Stimulated activated CD4-positive, alpha-beta T cell treated with anti-CD3 and anti-CD28 coated beads, Interleukin-1b, Interleukin-23, amount 100 ng/mL, for 4 hours (primary cell): ENCODE results near the gene ZBBX.
"Not testable (repeated sequence)": the region's sequence is repeated elsewhere in the genome, so short reads cannot be mapped to it uniquely, and the experiment has no call there.

Source experiments
- DNase-seq, 2 donors: peaks; one replicate each; pipeline ENCODE4 v3.0.0-alpha.2; 2020; ENCODE audit warnings: low read depth in 2 of 2

ZBBX gene, protein sequence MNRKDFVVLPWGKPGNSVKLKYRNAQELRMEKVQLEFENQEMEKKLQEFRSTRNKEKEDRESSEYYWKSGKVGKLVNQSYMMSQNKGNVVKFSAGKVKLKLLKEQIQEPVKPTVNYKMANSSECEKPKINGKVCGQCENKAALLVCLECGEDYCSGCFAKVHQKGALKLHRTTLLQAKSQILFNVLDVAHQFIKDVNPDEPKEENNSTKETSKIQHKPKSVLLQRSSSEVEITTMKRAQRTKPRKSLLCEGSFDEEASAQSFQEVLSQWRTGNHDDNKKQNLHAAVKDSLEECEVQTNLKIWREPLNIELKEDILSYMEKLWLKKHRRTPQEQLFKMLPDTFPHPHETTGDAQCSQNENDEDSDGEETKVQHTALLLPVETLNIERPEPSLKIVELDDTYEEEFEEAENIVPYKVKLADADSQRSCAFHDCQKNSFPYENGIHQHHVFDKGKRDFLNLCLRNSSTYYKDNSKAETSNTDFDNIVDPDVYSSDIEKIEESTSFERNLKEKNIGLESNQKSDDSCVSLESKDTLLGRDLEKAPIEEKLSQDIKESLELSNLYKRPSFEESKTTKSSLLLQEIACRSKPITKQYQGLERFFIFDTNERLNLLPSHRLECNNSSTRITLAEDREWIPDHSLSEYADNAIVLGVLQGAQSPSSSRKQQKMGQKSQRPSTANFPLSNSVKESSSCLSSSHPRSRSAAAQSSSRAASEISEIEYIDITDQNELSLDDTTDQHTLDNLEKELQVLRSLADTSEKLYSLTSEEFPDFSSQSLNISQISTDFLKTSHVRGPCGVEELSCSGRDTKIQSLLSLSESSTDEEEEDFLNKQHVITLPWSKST

DNA sequence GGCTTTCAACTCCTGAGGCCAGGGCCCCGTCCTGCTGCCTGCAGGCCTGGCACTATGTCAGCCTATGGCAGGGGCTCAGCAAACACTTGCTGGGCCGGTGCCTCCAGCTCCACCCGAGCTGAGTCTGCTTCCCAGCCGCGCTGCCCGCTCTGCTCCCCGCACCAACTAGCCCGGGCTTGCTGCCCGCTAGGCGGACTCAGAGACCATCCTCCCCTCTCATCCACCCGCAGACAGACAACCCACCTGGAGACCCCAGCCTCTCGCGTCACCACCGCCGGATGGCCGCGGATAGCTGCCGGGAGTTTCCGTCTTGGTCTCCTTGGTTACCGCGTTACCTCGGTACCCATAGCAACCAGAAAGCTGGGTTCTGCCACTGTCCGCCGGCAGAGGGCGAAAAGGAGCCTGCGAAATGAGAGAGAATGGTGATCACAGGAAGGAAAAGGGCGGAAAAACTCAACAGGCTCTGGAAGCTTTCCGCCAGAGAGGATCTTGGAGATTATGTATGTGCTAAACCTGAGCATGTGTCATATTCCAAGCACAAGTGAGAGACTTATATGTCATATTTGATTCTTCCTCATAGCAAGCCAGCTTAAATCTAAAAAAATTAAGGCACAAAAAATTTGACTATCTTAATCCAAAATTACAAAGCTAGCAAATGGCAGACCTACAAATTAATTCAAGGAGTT lies at the start of gene ZBBX:
Gene ZBBX (minus strand): TSS at position 294 of the 686 bp plus-strand sequence. CDS start 7,396 bp downstream, outside the sequence.
- DNase-seq, result peak; percentile 73

- DNase-seq, result not testable (repeated sequence)
Observed at GRCh38 chr3:167426962-167427361, 46.9 kb upstream of the ZBBX start.

DNA sequence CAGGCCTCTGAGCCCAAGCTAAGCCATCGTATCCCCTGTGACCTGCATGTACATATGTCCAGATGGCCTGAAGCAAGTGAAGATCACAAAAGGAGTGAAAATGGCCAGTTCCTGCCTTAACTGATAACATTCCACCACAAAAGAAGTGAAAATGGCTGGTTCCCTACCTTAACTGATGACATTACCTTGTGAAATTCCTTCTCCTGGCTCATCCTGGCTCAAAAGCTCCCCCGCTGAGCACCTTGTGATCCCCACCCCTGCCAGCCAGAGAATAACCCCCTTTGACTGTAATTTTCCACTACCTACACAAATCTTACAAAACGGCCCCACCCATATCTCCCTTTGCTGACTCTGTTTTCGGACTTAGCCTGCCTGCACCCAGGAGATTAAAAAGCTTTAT lies 42.3 kb upstream of the ZBBX start:
- DNase-seq, result not testable (repeated sequence)

GRCh38 chr3:167409611-167410010 lies 29.5 kb upstream of the ZBBX start:
- no peak for DNase-seq

DNA sequence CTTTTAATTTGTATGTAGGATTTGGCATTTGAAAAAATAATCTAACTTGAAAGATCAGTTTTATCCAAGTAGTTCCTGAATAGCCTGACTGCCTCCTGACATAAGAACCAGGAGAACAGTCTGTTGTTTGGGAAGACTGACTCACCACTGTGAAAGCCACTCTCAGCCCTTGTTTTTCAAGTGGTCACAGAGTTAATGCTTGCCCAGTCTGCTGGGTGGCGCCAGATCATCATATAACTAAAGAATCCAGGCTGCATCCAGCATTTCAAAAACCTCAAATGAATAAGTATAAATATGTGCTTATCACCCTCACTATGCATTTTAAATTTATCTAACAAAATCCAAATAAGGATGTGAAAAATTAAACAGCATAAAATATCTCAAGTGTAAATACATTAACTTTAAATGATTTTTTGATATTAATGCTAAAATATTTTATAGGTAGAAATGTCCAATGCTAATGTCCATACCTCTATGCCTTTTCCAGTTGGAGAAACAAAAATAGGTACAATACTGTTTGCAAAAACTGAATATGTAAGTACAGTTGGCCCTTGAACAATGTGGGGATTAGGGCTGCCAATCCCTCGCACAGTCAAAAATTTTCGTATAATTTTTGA lies 26.9 kb upstream of the ZBBX start:
- no peak for DNase-seq

GRCh38 chr3:167397826-167398225 lies 17.7 kb upstream of the ZBBX start:
- DNase-seq, result no peak

- no peak for DNase-seq
Observed at GRCh38 chr3:167396075-167396474, 16.0 kb upstream of the ZBBX start.

GRCh38 chr3:167394003-167394402 lies 13.9 kb upstream of the ZBBX start:
- no peak for DNase-seq

- DNase-seq, result no peak
Observed at GRCh38 chr3:167382155-167382554, 2.1 kb upstream of the ZBBX start.

DNA sequence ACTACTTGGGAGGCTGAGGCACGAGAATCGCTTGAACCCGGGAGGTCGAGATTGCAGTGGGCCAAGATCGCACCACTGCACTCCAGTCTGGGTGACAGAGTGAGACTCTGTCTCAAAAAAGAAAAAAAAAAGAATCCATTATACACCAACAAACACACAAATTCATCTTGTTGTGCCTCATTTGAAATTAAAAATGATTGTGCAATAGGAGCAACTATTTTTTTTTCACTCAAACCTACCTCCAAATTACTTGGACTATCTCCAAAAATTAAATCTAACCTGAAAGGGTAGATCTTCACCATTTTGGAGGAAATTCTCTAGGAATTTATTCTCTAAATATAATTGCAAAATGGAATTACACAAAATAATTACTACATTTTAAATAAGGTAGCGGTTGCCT lies 4.6 kb downstream of the ZBBX start:
- DNase-seq, result no peak

DNA sequence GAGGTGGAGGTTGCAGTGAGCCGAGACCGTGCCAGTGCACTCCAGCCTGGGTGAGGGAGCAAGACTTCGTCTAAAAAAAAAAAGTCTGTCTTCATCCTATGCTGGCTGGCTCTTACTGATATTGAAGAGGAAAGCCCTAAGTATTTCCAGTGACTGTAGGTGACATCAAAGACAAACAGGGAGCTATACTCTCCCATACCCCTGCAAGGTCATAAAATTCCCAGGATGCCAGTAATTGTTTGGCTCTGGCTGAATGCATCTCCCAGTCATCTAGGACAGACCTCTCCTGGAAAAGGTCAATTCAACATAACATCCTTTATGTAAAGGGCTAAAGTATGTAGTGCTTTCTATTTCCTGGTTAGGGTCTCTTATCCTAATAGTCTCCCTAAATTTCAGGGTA lies 8.0 kb downstream of the ZBBX start:
- DNase-seq, result no peak

DNA sequence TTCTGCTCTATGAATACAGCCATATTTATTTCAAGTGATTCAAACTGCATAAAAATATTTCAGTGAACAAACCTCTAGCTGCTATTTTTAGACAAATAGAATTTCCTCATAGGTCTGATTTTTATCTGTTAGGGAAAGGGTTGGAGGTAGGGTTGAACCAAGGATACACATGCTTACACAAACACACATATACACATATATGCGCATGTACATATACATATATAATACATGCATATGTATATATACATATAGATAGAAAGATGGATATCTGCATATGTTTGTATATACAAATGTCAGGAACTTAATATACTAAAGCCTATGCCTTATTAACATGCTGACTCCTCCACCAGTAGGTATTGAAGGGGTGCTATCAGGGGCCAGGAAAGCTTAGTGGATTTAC lies 18.1 kb downstream of the ZBBX start:
- DNase-seq, result no peak

DNA sequence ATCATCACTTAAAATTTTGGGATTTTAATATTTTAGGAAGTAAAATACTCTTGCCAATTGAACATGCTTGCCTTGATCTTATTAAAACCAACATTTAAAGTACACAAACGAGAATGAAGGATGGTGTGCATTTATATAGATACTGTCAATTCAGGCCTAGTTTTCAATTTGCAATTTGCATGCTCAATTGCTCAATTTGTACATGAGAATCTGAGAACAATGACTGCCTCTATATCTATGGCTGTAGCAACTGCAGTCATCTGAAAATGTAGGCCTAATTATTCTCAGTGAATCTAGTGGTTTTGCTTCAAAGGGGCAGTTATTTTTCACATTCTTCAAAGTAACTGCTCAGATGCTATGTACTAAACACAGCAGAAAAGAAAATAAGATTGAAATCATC lies 18.8 kb downstream of the ZBBX start:
- DNase-seq, result no peak

DNA sequence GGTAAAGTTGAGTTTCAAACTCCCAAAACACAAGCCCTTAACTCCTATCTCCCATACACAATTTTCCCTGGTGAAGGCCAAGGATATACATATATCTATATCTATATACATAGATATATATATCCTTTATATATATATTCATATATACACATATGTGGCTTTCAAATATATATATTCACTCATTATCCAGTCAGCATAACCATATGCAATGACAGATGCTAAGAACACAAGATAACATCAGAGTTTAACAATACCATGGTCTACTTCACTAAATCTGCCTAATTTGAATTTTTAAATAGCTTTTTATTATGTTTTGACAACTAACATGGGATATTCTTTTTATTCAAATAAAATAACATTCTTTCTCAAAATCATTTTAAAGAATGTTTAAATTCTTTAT lies 24.7 kb downstream of the ZBBX start:
- no peak for DNase-seq

GRCh38 chr3:167354751-167355150 lies 25.3 kb downstream of the ZBBX start:
- DNase-seq, result no peak

DNA sequence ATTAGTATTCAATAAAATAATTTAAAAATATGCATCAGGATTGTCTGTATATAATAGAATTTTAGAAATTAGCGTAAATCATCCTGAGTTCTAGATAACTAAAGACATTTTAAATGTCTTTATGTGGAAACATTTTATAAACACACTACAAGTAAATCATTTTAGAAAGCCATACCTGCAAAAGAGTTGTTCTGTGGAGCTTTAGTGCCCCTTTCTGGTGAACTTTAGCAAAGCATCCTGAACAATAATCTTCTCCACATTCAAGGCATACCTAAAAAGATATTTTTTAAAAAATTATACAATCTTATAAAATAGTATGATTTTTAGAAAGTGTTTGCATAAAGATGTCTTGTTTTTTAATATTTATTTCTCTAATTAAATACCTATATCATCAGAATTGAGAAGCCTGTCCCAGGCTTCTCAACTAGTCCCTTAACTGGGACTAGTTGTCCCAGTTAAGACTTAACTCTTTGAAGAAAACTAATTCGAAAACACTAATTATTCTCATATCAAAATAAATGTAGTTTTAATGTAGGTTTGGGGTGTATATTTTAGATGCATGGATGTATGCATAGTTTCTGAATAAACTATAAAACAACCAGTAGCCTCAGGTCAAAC lies 29.7 kb downstream of the ZBBX start:
- DNase-seq, result no peak

- DNase-seq, result no peak
Observed at GRCh38 chr3:167346171-167346570, 33.9 kb downstream of the ZBBX start.

DNA sequence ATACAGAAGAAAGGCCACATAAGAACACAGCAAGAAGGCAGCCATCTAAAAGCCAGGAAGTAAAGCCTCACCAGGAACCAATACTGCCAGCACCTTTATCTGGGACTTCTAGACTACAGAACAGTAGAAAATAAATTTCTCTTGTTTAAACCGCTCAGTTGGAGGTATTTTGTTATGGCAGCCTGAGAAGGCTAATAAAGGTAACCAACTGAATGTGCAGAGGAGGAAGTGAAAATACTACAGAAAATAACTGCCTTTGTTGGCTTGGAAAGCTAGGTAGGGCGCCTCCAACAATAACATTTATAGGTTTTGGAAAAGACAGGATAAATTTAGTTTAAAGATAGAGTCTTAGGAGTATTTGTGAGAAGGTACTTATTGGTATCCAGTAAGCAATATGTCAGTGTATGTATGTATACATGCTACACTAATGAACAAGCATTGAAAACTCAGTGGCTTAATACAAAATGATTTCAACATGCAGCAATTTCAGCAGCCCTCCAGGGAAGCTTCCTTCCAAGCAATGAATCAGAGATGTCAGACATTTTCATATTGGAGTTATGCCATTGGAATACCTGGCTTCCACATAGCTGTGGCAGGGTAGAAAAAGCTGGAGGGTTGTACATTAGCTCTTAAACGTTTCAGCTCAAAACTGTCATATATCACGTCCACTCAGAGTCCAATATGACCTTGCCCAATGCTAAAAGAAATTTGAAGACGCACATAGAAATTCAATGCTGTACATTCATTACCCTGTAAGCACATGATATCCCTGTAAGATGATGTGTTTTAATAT lies 48.9 kb downstream of the ZBBX start:
- DNase-seq, result no peak

- DNase-seq, result no peak
Observed at GRCh38 chr3:167323572-167323971, 56.5 kb downstream of the ZBBX start.

GRCh38 chr3:167318996-167319615 lies 61.0 kb downstream of the ZBBX start:
- no peak for DNase-seq
